Measurements from ENCODE around the gene SCP2.

- TF ChIP-seq CTCF (IDR thresholded peaks at IDR 0.05; ENCODE audit: low read depth, low read length, poor library complexity, severe bottlenecking) (no peak), EZH2phosphoT487 (IDR thresholded peaks at IDR 0.05; ENCODE audit: borderline replicate concordance, low read length) (no peak)
These were observed 1.5 kb upstream of the SCP2 start for GRCh38 chr1:52925571-52926005.

Measured in DOHH2 (cell line).